AG09309 (cell line): ENCODE results near the gene SPINT2.

ENCODE experiments used
- DNase-seq: peaks from one replicate; pipeline ENCODE4 v3.0.0-alpha.2; 2010; ENCODE audit warnings: low read depth
- H3K4me3 ChIP-seq: 2 replicates; pipeline ENCODE4 v1.5.1; 2011; ENCODE audit warnings: mild to moderate bottlenecking, low read depth, low read length, moderate library complexity; ENCODE audit not compliant: control insufficient read depth
- CTCF ChIP-seq: IDR thresholded peaks from 2 replicates; pipeline ENCODE4 v1.5.1; 2011; ENCODE audit warnings: mild to moderate bottlenecking, low read depth, low read length, inconsistent platforms; ENCODE audit not compliant: insufficient read depth, control insufficient read depth; ENCODE audit errors: missing control alignments

Gene SPINT2

GRCh38 chr19:38266981-38267597 lies 2.7 kb downstream of the SPINT2 start:
- H3K4me3 ChIP-seq = no peak overlapping the region
- DNase-seq = no peak
- TF ChIP-seq CTCF = no peak

GRCh38 chr19:38267761-38268483 lies 3.5 kb downstream of the SPINT2 start:
- DNase-seq = no peak
- no peak overlapping the region for H3K4me3 ChIP-seq
- TF ChIP-seq CTCF = no peak

GRCh38 chr19:38268539-38268938 lies 4.2 kb downstream of the SPINT2 start:
- no peak for DNase-seq
- TF ChIP-seq CTCF = no peak
- no peak overlapping the region for H3K4me3 ChIP-seq

GRCh38 chr19:38270587-38271167 lies 6.3 kb downstream of the SPINT2 start:
- TF ChIP-seq CTCF = no peak
- H3K4me3 ChIP-seq = no peak overlapping the region
- DNase-seq = no peak

GRCh38 chr19:38273499-38273898 lies 9.1 kb downstream of the SPINT2 start:
- no peak for DNase-seq
- TF ChIP-seq CTCF = no peak
- H3K4me3 ChIP-seq = no peak overlapping the region

GRCh38 chr19:38274739-38275138 lies 10.4 kb downstream of the SPINT2 start:
- no peak for DNase-seq
- no peak for TF ChIP-seq CTCF
- H3K4me3 ChIP-seq = no peak overlapping the region
